DOHH2 (cell line): ENCODE results near the gene CPED1.

Experiments used
- H3F3A ChIP-seq: fragments of 200-600 bp; sonication (generic), shearing (Covaris generic); 2 replicates; pipeline ENCODE4 v1.6.0; 2016; ENCODE audit warnings: antibody characterized with exemption, mild to moderate bottlenecking; ENCODE audit not compliant: control insufficient read depth, insufficient read depth
- H3K27ac ChIP-seq: fragments of 200-600 bp; sonication (generic); 2 replicates; pipeline ENCODE4 v1.5.1; 2014; ENCODE audit warnings: low read depth, mild to moderate bottlenecking, low read length, moderate library complexity
- H3K27me3 ChIP-seq: fragments of 200-600 bp; sonication (generic); 2 replicates; pipeline ENCODE4 v1.6.1; 2014; ENCODE audit warnings: mild to moderate bottlenecking, low read length, mixed read lengths; ENCODE audit not compliant: control insufficient read depth
- H3K36me3 ChIP-seq: fragments of 200-600 bp; sonication (generic); 2 replicates; pipeline ENCODE4 v1.6.1; 2014; ENCODE audit warnings: mild to moderate bottlenecking, low read length, moderate library complexity, mixed read lengths; ENCODE audit not compliant: control insufficient read depth
- H3K4me1 ChIP-seq: fragments of 200-600 bp; sonication (generic); 2 replicates; pipeline ENCODE4 v1.6.1; 2014; ENCODE audit warnings: mild to moderate bottlenecking, low read length, mixed read lengths; ENCODE audit not compliant: control insufficient read depth
- H3K4me2 ChIP-seq: fragments of 200-600 bp; sonication (generic); 2 replicates; pipeline ENCODE4 v1.6.0; 2014; ENCODE audit warnings: mild to moderate bottlenecking, low read length, moderate library complexity
- H3K4me3 ChIP-seq: fragments of 200-600 bp; sonication (generic); 2 replicates; pipeline ENCODE4 v1.5.1; 2014; ENCODE audit warnings: mild to moderate bottlenecking, low read length, mixed read lengths
- H3K79me2 ChIP-seq: fragments of 200-600 bp; sonication (generic); 2 replicates; pipeline ENCODE4 v1.6.1; 2014; ENCODE audit warnings: mild to moderate bottlenecking, low read length, mixed read lengths; ENCODE audit not compliant: control insufficient read depth
- H3K9me2 ChIP-seq: fragments of 200-600 bp; sonication (generic); replicated peaks from 2 replicates; pipeline ENCODE4 v1.6.1; 2014; ENCODE audit warnings: mild to moderate bottlenecking, low read length, mixed read lengths; ENCODE audit not compliant: control insufficient read depth
- H3K9me3 ChIP-seq: fragments of 200-600 bp; sonication (generic); 2 replicates; pipeline ENCODE4 v1.6.1; 2014; ENCODE audit warnings: antibody characterized with exemption, low read length, mixed read lengths; ENCODE audit not compliant: control insufficient read depth, insufficient read depth
- H4K20me1 ChIP-seq: fragments of 200-600 bp; sonication (generic); 2 replicates; pipeline ENCODE4 v1.6.0; 2014; ENCODE audit warnings: low read depth, mild to moderate bottlenecking, antibody characterized with exemption, low read length, moderate library complexity; ENCODE audit not compliant: control insufficient read depth, insufficient read depth
- CTCF ChIP-seq: fragments of 200-600 bp; sonication (generic); IDR thresholded peaks from one replicate; pipeline ENCODE4 v1.5.1; 2014; ENCODE audit warnings: antibody characterized with exemption, mild to moderate bottlenecking, low read depth, low read length; ENCODE audit not compliant: poor library complexity, severe bottlenecking
- EZH2phosphoT487 ChIP-seq: fragments of 200-600 bp; sonication (generic); IDR thresholded peaks from 2 replicates; pipeline ENCODE4 v1.6.1; 2017; ENCODE audit warnings: borderline replicate concordance, mild to moderate bottlenecking, antibody characterized with exemption, low read length, moderate library complexity, mixed read lengths

Gene CPED1

GRCh38 chr7:121076350-121077164 lies 88.0 kb downstream of the CPED1 start:
- Histone ChIP-seq H3K4me2 (no peak overlapping the region), H3K79me2 (no peaks in the 10 kb centered on the region), H4K20me1 (no peaks in the 10 kb centered on the region), H3K27me3 (peaks cover 10% of the 10 kb centered on the region; the same call in 1 of the 2 replicates), H3K4me1 (peaks cover 5% of the 10 kb centered on the region; the same call in 1 of the 2 replicates), H3K9me3 (no peaks in the 10 kb centered on the region), H3K36me3 (no peaks in the 10 kb centered on the region), H3K27ac (no peak overlapping the region), H3F3A (no peaks in the 10 kb centered on the region), H3K4me3 (no peak overlapping the region), H3K9me2 (no peaks in the 10 kb centered on the region)
- TF ChIP-seq CTCF (no peak), EZH2phosphoT487 (no peak)

GRCh38 chr7:121077165-121077630 lies 88.7 kb downstream of the CPED1 start:
- H3K27me3 ChIP-seq = peaks cover 11% of the 10 kb centered on the region; the same call in 1 of the 2 replicates
- no peaks in the 10 kb centered on the region for H3K79me2 ChIP-seq
- H3K4me2 ChIP-seq = no peak overlapping the region
- no peak for TF ChIP-seq CTCF
- TF ChIP-seq EZH2phosphoT487 = no peak
- no peaks in the 10 kb centered on the region for H3K9me2 ChIP-seq
- H4K20me1 ChIP-seq = no peaks in the 10 kb centered on the region
- no peaks in the 10 kb centered on the region for H3K9me3 ChIP-seq
- no peaks in the 10 kb centered on the region for H3K36me3 ChIP-seq
- peaks cover 5% of the 10 kb centered on the region; the same call in 1 of the 2 replicates for H3K4me1 ChIP-seq
- no peak overlapping the region for H3K27ac ChIP-seq
- H3K4me3 ChIP-seq = no peak overlapping the region
- H3F3A ChIP-seq = no peaks in the 10 kb centered on the region

GRCh38 chr7:121078701-121079227 lies 90.3 kb downstream of the CPED1 start:
- Histone ChIP-seq H3K4me2 (no peak overlapping the region), H3K27ac (no peak overlapping the region), H4K20me1 (no peaks in the 10 kb centered on the region), H3K27me3 (peaks cover 14% of the 10 kb centered on the region; the same call in 1 of the 2 replicates), H3K79me2 (no peaks in the 10 kb centered on the region), H3K9me3 (no peaks in the 10 kb centered on the region), H3K4me1 (peaks cover 5% of the 10 kb centered on the region; the same call in 1 of the 2 replicates), H3K4me3 (no peak overlapping the region), H3K9me2 (no peaks in the 10 kb centered on the region), H3K36me3 (no peaks in the 10 kb centered on the region), H3F3A (no peaks in the 10 kb centered on the region)
- TF ChIP-seq CTCF (no peak), EZH2phosphoT487 (no peak)
